SW 1271 (cell line): Measurements from ENCODE around the gene KANK2.
"Not testable (repeated sequence)": the region's sequence is repeated elsewhere in the genome, so short reads cannot be mapped to it uniquely, and the experiment has no call there.

ENCODE experiments used
- DNase-seq, 2 experiments: peaks; one replicate each; lab custom pipeline; 2025; lab: John Stamatoyannopoulos, UW

The KANK2 gene

DNA sequence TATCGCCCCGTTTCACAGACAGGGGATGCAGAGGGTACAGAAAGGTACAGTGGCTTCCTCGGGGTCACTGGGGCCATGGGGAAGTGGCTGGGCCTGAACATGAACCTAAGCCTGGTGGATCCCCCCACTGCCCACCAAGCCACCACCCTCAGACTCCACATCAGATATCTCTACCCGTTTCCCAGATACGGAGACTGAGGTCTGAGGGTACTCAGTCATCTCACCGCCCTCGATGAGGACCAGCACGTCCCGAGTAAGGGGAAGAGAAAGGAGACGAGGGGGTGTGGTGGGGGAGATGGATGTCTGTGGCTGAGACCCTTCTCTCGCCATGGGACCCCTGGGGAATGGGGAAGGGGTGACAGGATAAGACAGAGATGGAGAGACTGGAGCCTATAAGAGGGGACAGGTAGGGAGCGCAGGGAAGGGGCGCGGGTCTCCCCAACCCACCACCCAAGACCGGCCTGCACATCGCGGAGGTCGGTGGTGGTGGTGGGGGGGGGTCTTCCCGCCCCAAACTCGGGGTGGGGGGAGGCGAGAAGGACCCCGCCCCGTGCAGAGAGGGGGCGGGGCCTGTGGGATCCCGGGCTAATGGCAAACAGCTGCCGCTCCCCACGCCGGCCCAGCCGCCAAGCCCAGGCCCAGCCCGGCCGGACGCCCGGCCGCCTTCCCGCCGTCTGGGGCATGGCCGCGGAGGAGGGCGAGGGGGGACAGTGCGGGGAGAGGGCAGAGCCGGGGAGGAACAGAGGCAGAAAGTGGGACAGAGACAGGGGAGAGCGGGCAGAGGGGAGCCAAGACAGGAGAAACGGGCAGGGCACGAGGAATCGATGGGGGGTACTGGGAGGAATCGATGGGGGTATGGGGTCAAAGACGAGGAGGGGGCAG, 698 bp downstream of the KANK2 start:
- peak in 1 of 2 experiments; percentile 17 for DNase-seq

GRCh38 chr19:11195681-11196080, 1.7 kb downstream of the KANK2 start:
- DNase-seq = no peak

DNA sequence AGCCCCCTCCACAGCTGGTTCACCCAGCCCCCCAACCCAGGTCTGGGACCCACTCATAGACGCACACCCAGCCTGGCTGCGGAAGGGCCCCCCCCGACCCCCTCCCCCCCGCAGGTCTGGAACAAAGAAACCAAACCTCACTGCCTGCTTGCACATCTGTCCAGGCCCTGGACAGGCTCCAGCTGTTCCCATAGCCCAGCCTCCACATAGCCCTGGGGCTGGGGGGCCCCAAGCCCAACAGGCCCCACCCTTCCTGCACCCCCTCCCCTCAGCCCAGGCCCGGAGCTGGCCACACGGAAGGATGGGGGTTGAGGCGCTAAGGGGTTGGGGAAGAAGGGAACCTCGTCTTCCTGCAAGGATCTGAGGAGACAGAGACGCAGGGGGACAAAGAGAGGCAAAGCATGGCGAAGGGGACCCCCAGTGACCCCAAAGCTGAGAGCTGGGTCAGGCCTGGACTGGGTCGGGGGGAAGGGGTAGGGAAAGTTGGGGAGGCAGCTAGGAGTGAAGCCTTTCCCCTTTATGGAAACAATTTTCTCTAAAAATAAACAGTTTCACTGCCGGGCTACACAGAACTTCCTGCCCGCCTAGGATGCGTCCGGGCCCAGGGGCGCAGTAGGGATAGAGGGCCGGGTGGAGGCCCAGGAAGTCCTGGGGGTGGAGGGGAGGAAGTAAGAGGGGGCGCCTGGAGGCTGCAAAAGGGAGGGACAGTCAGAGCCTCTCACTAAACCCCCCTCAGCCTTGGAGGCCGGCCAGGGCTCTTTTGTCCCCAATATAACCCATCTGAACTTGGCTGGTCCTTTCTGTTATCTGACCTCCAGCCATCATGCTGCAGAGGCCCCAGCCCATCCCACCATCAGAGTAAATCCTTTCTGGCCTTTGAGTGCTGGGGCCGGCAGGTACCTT, 2.4 kb downstream of the KANK2 start:
- no peak for DNase-seq

DNA sequence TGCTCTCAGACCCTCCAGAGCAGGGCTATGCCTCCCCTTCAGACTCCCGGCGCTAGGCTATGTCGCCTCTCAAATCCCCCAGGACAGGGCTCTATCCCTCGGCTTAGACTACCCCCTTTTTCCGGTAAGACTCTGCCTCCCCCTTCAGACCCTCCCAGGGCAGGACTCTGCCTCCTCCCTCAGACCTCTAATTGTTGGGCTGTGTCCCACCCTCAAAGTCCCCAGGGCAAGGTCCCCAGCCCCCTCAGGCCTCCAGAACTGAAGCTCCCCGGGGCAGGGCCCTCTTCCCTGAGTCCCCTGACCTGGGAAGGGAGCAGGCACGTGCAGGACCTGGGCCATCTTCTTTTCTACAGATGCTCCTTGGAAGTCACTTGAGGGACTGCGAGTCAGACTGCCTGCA, 3.2 kb downstream of the KANK2 start:
- no peak for DNase-seq

- DNase-seq = no peak
Measured at GRCh38 chr19:11192957-11193939, 4.1 kb downstream of the KANK2 start.

DNA sequence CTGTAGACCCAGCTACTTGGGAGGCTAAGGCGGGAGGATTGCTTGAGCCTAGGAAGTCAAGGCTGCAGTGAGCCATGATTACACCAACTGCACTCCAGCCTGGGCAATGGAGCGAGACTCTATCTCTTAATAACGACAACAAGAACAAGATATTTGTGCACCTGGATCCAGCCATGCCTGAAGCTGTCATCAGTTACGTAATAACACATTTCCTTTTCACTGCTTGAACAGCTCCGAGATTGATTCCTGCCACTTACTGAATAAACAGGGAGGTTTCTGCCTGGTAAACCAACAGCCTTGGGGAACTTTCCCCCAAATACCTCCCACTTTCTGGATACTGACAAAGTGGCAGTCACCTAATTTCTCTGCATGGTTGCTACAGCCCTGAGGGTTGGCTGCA, 5.4 kb downstream of the KANK2 start:
- DNase-seq = no peak

GRCh38 chr19:11191273-11191755, 6.0 kb downstream of the KANK2 start:
- peak in 1 of 2 experiments; percentile 55 for DNase-seq

- no peak for DNase-seq
Measured at GRCh38 chr19:11190501-11190900, 6.8 kb downstream of the KANK2 start.

DNA sequence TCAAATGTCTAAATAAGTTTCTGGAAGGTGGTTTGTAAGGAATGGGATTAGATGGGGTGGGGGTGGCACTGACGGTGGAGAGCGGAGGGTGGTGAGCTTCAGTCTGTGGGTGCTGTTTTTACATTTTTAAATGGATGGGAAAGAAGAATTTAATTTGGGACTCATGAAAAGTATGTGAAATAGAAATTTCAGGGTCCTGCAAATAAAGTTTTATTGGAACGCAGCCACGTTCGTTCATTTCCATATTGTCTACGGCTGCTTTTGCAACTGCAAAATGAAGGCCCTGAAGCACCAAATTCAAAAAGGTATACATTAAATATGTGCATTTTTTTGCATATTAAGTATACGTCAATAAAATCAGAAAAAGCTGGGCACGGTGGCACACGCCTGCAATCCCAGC, 9.9 kb downstream of the KANK2 start:
- no peak for DNase-seq

GRCh38 chr19:11182994-11183393, 14.4 kb downstream of the KANK2 start:
- DNase-seq = no peak

DNA sequence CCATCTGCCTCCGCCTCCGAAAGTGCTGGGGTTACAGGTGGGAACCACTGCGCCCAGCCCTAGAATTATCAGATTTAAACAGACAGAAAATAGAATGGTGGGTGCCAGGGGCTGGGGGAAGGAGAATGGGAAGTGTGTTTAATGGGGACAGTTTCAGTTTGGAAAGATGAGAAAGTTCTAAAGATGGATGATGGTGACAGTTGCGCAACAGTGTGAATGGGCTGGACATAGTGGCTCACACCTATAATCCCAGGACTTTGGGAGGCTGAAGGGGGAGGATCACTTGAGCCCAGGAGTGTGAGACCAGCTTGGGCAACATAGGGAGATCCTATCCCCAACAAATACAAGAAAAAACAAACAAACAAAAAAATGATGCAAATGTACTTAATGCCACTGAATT, 15.9 kb downstream of the KANK2 start:
- no peak for DNase-seq

GRCh38 chr19:11180975-11181374, 16.4 kb downstream of the KANK2 start:
- DNase-seq = not testable (repeated sequence)

DNA sequence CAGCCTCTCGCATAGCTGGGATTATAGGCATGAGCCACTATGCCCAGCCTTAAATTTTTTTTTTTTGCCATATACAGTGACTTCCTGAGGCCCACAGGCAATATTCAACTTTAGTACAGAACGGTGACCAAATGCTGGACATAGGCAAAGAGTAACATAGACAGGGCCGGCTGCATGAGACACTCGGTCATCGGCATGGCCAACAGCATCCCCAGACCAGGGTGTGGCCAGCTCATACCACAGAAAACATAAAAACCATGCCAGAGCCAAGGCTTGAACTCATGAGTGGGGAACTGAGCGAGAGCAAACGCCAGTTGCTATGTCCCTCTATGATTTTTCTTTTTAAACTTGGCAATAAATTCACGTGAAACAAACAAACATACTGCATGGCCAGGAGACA, 17.0 kb downstream of the KANK2 start:
- no peak for DNase-seq

DNA sequence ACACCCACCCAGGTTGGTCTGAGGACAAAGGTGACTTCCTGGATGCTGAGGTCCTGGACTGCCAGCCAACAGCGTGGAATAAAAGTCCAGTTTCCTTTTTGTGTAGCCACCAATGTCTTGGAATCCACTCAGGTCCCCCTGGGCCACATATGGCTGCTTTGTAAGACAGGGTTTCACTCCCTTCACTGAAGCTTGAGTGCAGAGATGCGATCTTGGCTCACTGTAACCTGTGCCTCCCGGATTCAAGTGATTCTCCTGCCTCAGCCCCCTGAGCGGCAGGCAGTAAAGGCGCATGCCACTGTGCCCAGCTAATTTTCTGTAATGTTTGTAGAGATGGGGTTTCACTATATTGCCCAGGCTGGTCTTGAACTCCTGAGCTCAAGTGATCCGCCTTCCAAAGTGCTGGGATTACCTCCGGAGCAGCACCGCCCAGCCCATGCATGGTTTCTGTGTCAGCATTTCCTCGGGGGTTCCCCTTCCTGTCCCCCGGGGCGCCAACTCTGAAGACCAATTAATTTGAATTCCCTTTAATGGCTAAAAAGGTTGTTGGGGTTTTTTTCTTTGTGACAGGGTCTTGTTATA, 17.5 kb downstream of the KANK2 start:
- DNase-seq = no peak

- DNase-seq = not testable (repeated sequence)
Measured at GRCh38 chr19:11179145-11179465, 18.2 kb downstream of the KANK2 start.

GRCh38 chr19:11177592-11177991, 19.8 kb downstream of the KANK2 start:
- no peak for DNase-seq

DNA sequence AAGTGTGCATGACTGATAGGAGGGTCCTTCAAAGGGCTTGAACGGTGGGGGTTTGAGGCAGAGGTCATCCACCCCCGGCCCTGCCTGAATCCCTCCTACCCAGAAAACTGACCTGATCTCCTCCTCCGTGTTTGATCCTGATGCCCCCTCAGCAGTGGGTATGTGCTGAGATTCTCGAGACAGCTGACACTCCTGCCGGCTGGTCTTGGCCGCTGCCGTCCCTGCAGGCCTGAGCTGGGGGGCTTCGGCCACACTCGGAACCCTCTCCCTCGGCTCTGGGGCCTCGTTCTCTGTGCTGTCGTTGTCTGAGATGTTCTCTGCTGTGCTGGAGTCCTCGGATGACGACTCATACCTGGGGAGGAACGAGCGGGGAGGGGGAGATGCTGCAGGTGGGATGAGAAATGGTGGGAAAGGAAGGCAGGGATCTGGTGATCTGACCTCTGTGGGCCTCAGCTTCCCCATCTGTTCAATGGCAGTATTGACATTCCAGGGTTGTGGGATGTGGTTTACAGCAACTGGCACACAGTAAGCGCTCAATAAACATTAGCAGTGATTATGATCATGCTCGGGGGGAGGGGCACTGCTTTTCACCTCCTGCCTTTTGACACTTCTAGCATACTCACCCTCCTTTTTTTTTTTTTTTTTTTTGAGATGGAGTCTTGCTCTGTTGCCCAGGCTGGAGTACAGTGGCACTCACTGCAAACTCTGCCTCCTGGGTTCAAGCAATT, 20.7 kb downstream of the KANK2 start:
- DNase-seq = no peak

GRCh38 chr19:11175920-11176319, 21.4 kb downstream of the KANK2 start:
- DNase-seq = no peak

GRCh38 chr19:11174336-11174735, 23.0 kb downstream of the KANK2 start:
- no peak for DNase-seq

- no peak for DNase-seq
Measured at GRCh38 chr19:11173516-11174155, 23.7 kb downstream of the KANK2 start.
